ENCODE results near the gene CXXC5. TPM values are rescaled to one million over a fixed set of nuclear protein-coding genes. Genes with fewer than 3 reads are reported as not detected.
A peak's percentile ranks its signal among the peaks of the same experiment; 100 is the strongest.

Gene CXXC5
- total RNA-seq, 1 donor from 2014 or later = 151 TPM

- Mint-ChIP-seq H3K27me3 (ENCODE audit: low read depth, unreplicated experiment) (peaks cover 12% of the 10 kb centered on the region), H3K4me3 (ENCODE audit: unreplicated experiment) (no peak overlapping the region), H3K27ac (ENCODE audit: unreplicated experiment) (no peak overlapping the region), H3K9me3 (ENCODE audit: unreplicated experiment) (no peaks in the 10 kb centered on the region), H3K36me3 (ENCODE audit: low read depth, unreplicated experiment) (peaks cover 2% of the 10 kb centered on the region), H3K4me1 (ENCODE audit: low read depth, unreplicated experiment) (peaks cover 51% of the 10 kb centered on the region)
- no peak overlapping the region for H3K27ac ChIP-seq (ENCODE audit: low read depth, low read length)
- no peak overlapping the region for H2AFZ ChIP-seq (ENCODE audit: low read depth, low read length)
- H3K79me2 ChIP-seq (ENCODE audit: insufficient read depth, low read length) = peaks cover under 1% of the 10 kb centered on the region
- H3K9ac ChIP-seq (ENCODE audit: low read length) = no peak overlapping the region
- no peak for DNase-seq (ENCODE audit: low read depth)
- no peaks in the 10 kb centered on the region for H3K27me3 ChIP-seq (ENCODE audit: insufficient read depth, low read length)
- no peak overlapping the region for H3K4me3 ChIP-seq (ENCODE audit: insufficient read depth, low read depth, low read length)
- H3K36me3 ChIP-seq (ENCODE audit: insufficient read depth, low read length) = no peaks in the 10 kb centered on the region
- no peaks in the 10 kb centered on the region for H4K20me1 ChIP-seq (ENCODE audit: insufficient read depth, low read length)
- peaks cover 18% of the 10 kb centered on the region for H3K4me1 ChIP-seq (ENCODE audit: insufficient read depth, low read length)
- TF ChIP-seq EZH2 (IDR thresholded peaks at IDR 0.05; ENCODE audit: insufficient read depth, low read length) (no peak), CTCF (IDR thresholded peaks at IDR 0.05; ENCODE audit: insufficient read depth, low read depth, low read length) (no peak)
- H3K4me2 ChIP-seq (ENCODE audit: low read length) = no peak overlapping the region
- H3K9me3 ChIP-seq (ENCODE audit: insufficient read depth, low read depth, low read length) = no peaks in the 10 kb centered on the region
- FAIRE-seq = no peak
Observed at GRCh38 chr5:139642213-139642612, 5.9 kb upstream of the CXXC5 start.

DNA sequence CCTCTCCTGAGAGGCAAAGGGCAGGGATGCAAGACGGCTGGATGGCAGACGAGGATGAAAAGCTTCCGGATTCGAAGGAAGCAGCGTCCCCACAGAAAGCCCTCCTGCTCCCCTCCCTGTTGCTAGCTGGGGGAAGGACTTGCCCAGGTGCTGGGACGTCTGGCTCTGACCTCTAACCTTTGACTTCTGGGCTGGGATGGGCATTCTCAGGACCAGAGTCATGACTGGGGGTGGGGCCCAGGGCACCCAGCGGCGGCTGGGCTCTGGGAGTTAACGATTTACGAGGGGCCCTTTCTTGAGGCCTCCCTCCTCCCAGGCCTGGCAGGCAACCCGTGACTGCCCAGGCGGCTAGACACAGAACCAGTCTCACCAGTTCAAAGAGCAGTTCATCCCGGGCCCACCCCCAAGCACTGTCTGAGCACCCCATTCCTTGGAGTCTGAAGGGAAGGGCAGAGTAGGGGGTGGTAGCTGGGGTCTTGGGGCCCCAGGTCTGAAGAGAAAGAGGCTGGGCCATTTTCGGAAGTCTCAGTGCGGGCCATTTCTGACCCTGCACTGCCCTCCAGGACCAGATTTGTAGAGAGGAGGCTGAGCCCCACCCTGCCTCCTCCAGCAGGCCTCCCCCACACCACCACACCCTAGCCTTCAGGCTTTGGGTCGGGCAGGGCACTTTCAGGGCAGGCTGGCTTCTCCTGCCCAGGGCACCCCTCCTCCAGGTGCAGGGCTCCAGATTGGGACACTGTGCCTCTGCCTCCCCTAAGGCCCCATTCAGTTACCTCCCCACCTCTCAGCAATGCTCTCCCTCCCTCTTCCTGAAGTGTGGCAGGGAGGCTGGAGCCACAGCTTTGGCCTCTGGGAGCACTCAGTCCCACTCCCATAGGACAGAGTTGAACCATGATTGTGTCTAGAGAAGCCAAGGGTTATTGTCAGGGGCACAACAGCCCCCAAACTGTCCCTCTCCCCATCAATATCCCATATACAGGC lies 5.0 kb upstream of the CXXC5 start:
- no peak for DNase-seq (ENCODE audit: low read depth)
- no peak for TF ChIP-seq EZH2 (IDR thresholded peaks at IDR 0.05; ENCODE audit: insufficient read depth, low read length)
- no peak for TF ChIP-seq CTCF (IDR thresholded peaks at IDR 0.05; ENCODE audit: insufficient read depth, low read depth, low read length)

More for the DNA sequence above, 5.0 kb upstream of the CXXC5 start:
- H3K9ac ChIP-seq (ENCODE audit: low read length) = no peak overlapping the region
- no peaks in the 10 kb centered on the region for H3K36me3 ChIP-seq (ENCODE audit: insufficient read depth, low read length)
- no peak overlapping the region for H3K4me3 ChIP-seq (ENCODE audit: insufficient read depth, low read depth, low read length)
- Mint-ChIP-seq H3K27ac (ENCODE audit: unreplicated experiment) (peak overlapping the region; percentile 84), H3K4me3 (ENCODE audit: unreplicated experiment) (no peak overlapping the region), H3K4me1 (ENCODE audit: low read depth, unreplicated experiment) (peaks cover 51% of the 10 kb centered on the region), H3K27me3 (ENCODE audit: low read depth, unreplicated experiment) (peaks cover 12% of the 10 kb centered on the region), H3K36me3 (ENCODE audit: low read depth, unreplicated experiment) (peaks cover 2% of the 10 kb centered on the region), H3K9me3 (ENCODE audit: unreplicated experiment) (no peaks in the 10 kb centered on the region)
- no peaks in the 10 kb centered on the region for H4K20me1 ChIP-seq (ENCODE audit: insufficient read depth, low read length)
- H3K27ac ChIP-seq (ENCODE audit: low read depth, low read length) = no peak overlapping the region
- no peak for FAIRE-seq
- no peaks in the 10 kb centered on the region for H3K27me3 ChIP-seq (ENCODE audit: insufficient read depth, low read length)
- H3K79me2 ChIP-seq (ENCODE audit: insufficient read depth, low read length) = peaks cover 8% of the 10 kb centered on the region
- H3K4me1 ChIP-seq (ENCODE audit: insufficient read depth, low read length) = peaks cover 17% of the 10 kb centered on the region
- H3K9me3 ChIP-seq (ENCODE audit: insufficient read depth, low read depth, low read length) = no peaks in the 10 kb centered on the region
- H3K4me2 ChIP-seq (ENCODE audit: low read length) = no peak overlapping the region
- H2AFZ ChIP-seq (ENCODE audit: low read depth, low read length) = no peak overlapping the region
